Esophagus muscularis mucosa (tissue), 4 donors: ENCODE results near the gene PHYKPL. TPM values are rescaled to one million over a fixed set of nuclear protein-coding genes. Genes with fewer than 3 reads are reported as not detected.

Source experiments
- DNase-seq: peaks from one replicate; pipeline ENCODE4 v3.0.0-alpha.2; 2017; ENCODE audit errors: extremely low spot score
- H3K27ac ChIP-seq, 4 donors: fragments of 200-600 bp; sonication (generic); replicated peaks in 1 of 4; 1 replicate in 3 of 4; 2 replicates in 1 of 4; pipeline ENCODE4 v1.5.1; 2016 to 2019; ENCODE audit warnings: mild to moderate bottlenecking in 1 of 4
- H3K27me3 ChIP-seq, 4 donors: fragments of 200-600 bp; sonication (generic); one replicate each; pipeline versions ENCODE4 v1.5.1 to v1.6.0; 2016 to 2019
- H3K36me3 ChIP-seq, 4 donors: fragments of 200-600 bp; sonication (generic); one replicate each; pipeline ENCODE4 v1.5.1; 2016 to 2019
- H3K4me1 ChIP-seq, 4 donors: fragments of 200-600 bp; sonication (generic); one replicate each; pipeline ENCODE4 v1.5.1; 2016 to 2019
- H3K4me3 ChIP-seq, 4 donors: fragments of 200-600 bp; sonication (generic); 1 replicate in 2 of 4; 2 replicates in 2 of 4; pipeline ENCODE4 v1.5.1; 2016 to 2019; ENCODE audit warnings: mild to moderate bottlenecking in 4 of 4, moderate library complexity in 1 of 4
- H3K9me3 ChIP-seq, 4 donors: fragments of 200-600 bp; sonication (generic); 1 replicate in 3 of 4; 2 replicates in 1 of 4; pipeline ENCODE4 v1.5.1; 2016 to 2019
- CTCF ChIP-seq, 3 experiments: fragments of 200-600 bp in 2 of 3; fragments of 450-650 bp in 1 of 3; sonication (generic) in 2 of 3; IDR thresholded peaks; one replicate each; pipeline ENCODE4 v1.5.1; 2017 to 2019; ENCODE audit warnings: antibody characterized with exemption in 3 of 3, mild to moderate bottlenecking in 2 of 3, moderate library complexity in 1 of 3
- EP300 ChIP-seq: sonication (generic); formaldehyde crosslinking; IDR thresholded peaks from one replicate; pipeline ENCODE4 v1.6.1; 2017; ENCODE audit warnings: antibody characterized with exemption
- POLR2A ChIP-seq: fragments of 450-650 bp; IDR thresholded peaks from one replicate; pipeline ENCODE4 v1.6.1; 2017; ENCODE audit warnings: antibody characterized with exemption, moderate library complexity, mild to moderate bottlenecking, low read depth
- POLR2AphosphoS5 ChIP-seq, 2 donors: sonication (generic); formaldehyde crosslinking; IDR thresholded peaks; one replicate each; pipeline ENCODE4 v1.6.1; 2017; ENCODE audit warnings: antibody characterized with exemption in 2 of 2
- WGBS: methylation state at CpG from one replicate; pipeline ENCODE4 v1.1.5; 2018; 5-methylcytosine and 5-hydroxymethylcytosine counted together
- intact Hi-C: fragments of 100-400 bp; cut with DNase I; formaldehyde crosslinking; loops from one replicate; pipeline ENCODE4 v1.15.1; 2023
- total RNA-seq, 4 donors: library from RNA; depleted of rRNA; stranded (reverse); fragments of >200 nt; gene quantifications; one replicate each; pipeline versions ENCODE4 v1.1.0 to v1.2.1, GENCODE V29; 2016

PHYKPL gene
- total RNA-seq, 4 donors from 2014 or later, result 27.4 to 45.1 (median 37.5) TPM

- H3K36me3 ChIP-seq, result no peaks in the 10 kb centered on the region
- no peak for DNase-seq
- H3K4me1 ChIP-seq, result peaks cover 5 to 10% (median 8%) of the 10 kb centered on the region in 4 donors
- intact Hi-C loops, result loop anchor here (10.0 kb wide), 1 partner anchor 187 kb away; no protein-coding TSS in a partner anchor
- peaks cover 0 to 40% (median 0%) of the 10 kb centered on the region in 4 donors for H3K27me3 ChIP-seq
- no peak overlapping the region for H3K27ac ChIP-seq
- H3K9me3 ChIP-seq, result peaks cover 0 to 7% (median 6%) of the 10 kb centered on the region in 4 donors
- no peak for TF ChIP-seq CTCF (IDR thresholded peaks at IDR 0.05)
- no peak for TF ChIP-seq POLR2A
- 86% methylated on average over 9 of the region's 9 CpGs for WGBS
- H3K4me3 ChIP-seq, result no peak overlapping the region
Observed at GRCh38 chr5:178277346-178277745, 44.7 kb upstream of the PHYKPL start.

GRCh38 chr5:178274781-178275537, 42.4 kb upstream of the PHYKPL start:
- 88% methylated on average over 19 of the region's 20 CpGs for WGBS
- no peaks in the 10 kb centered on the region for H3K36me3 ChIP-seq
- H3K27me3 ChIP-seq, result peaks cover 0 to 40% (median 0%) of the 10 kb centered on the region in 4 donors
- TF ChIP-seq CTCF (IDR thresholded peaks at IDR 0.05) (no peak), EP300 (no peak), POLR2AphosphoS5 (IDR thresholded peaks at IDR 0.05) (no peak)
- intact Hi-C loops, result loop anchor here (10.0 kb wide), 1 partner anchor 190 kb away; no protein-coding TSS in a partner anchor
- no peak for DNase-seq
- peaks cover 0 to 7% (median 6%) of the 10 kb centered on the region in 4 donors for H3K9me3 ChIP-seq
- H3K4me1 ChIP-seq, result peaks cover 0 to 5% (median 4%) of the 10 kb centered on the region in 4 donors
- no peak overlapping the region for H3K4me3 ChIP-seq
- H3K27ac ChIP-seq, result no peak overlapping the region

- intact Hi-C loops, result loop anchor here (10.0 kb wide), 1 partner anchor 191 kb away; no protein-coding TSS in a partner anchor
- Histone ChIP-seq H3K27me3 (peaks cover 0 to 34% (median 0%) of the 10 kb centered on the region in 4 donors), H3K4me3 (no peak overlapping the region), H3K4me1 (no peaks in the 10 kb centered on the region), H3K27ac (no peak overlapping the region), H3K36me3 (no peaks in the 10 kb centered on the region), H3K9me3 (peaks cover 0 to 7% (median 6%) of the 10 kb centered on the region in 4 donors)
- TF ChIP-seq POLR2AphosphoS5 (IDR thresholded peaks at IDR 0.05) (no peak), EP300 (no peak), CTCF (IDR thresholded peaks at IDR 0.05) (no peak), POLR2A (no peak)
- 61% methylated on average over 8 of the region's 14 CpGs for WGBS
- no peak for DNase-seq
Observed at GRCh38 chr5:178273665-178274541, 41.3 kb upstream of the PHYKPL start.

GRCh38 chr5:178273041-178273440, 40.4 kb upstream of the PHYKPL start:
- intact Hi-C loops, result loop anchor here (10.0 kb wide), 1 partner anchor 192 kb away; no protein-coding TSS in a partner anchor
- 93% methylated on average over 14 of the region's 15 CpGs for WGBS
- TF ChIP-seq POLR2A (no peak), POLR2AphosphoS5 (IDR thresholded peaks at IDR 0.05) (no peak), CTCF (IDR thresholded peaks at IDR 0.05) (no peak), EP300 (no peak)
- no peak overlapping the region for H3K4me3 ChIP-seq
- DNase-seq, result no peak
- no peaks in the 10 kb centered on the region for H3K4me1 ChIP-seq
- no peaks in the 10 kb centered on the region for H3K36me3 ChIP-seq
- no peak overlapping the region for H3K27ac ChIP-seq
- peaks cover 0 to 25% (median 0%) of the 10 kb centered on the region in 4 donors for H3K27me3 ChIP-seq
- peaks cover 0 to 7% (median 6%) of the 10 kb centered on the region in 4 donors for H3K9me3 ChIP-seq
